ENCODE measurements around the gene CALB2.

CALB2 gene

GRCh38 chr16:71439523-71439922, 81.0 kb downstream of the CALB2 start:
- no peak overlapping the region for H3K4me3 ChIP-seq (ENCODE audit: low read length)
- H3K79me2 ChIP-seq (ENCODE audit: low read length) = no peaks in the 10 kb centered on the region
- 0 out of 2 replicates have a peak, but pooled peaks cover 14% of the 10 kb centered on the region for H3K27me3 ChIP-seq (ENCODE audit: low read depth, low read length)
- no peak overlapping the region for H3K27ac ChIP-seq (ENCODE audit: low read length)
- H3K9me3 ChIP-seq (ENCODE audit: insufficient read depth, low read length) = no peaks in the 10 kb centered on the region
- no peak overlapping the region for H3K9ac ChIP-seq (ENCODE audit: low read length)
- no peaks in the 10 kb centered on the region for H3K4me1 ChIP-seq (ENCODE audit: low read length)
- TF ChIP-seq EZH2phosphoT487 (IDR thresholded peaks at IDR 0.05; ENCODE audit: low read depth) = no peak
- TF ChIP-seq, protein P1, sequence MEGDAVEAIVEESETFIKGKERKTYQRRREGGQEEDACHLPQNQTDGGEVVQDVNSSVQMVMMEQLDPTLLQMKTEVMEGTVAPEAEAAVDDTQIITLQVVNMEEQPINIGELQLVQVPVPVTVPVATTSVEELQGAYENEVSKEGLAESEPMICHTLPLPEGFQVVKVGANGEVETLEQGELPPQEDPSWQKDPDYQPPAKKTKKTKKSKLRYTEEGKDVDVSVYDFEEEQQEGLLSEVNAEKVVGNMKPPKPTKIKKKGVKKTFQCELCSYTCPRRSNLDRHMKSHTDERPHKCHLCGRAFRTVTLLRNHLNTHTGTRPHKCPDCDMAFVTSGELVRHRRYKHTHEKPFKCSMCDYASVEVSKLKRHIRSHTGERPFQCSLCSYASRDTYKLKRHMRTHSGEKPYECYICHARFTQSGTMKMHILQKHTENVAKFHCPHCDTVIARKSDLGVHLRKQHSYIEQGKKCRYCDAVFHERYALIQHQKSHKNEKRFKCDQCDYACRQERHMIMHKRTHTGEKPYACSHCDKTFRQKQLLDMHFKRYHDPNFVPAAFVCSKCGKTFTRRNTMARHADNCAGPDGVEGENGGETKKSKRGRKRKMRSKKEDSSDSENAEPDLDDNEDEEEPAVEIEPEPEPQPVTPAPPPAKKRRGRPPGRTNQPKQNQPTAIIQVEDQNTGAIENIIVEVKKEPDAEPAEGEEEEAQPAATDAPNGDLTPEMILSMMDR (IDR thresholded peaks at IDR 0.05; ENCODE audit: low read depth, low read length) = no peak
- no peaks in the 10 kb centered on the region for H3K36me3 ChIP-seq (replicated peaks; ENCODE audit: low read depth, low read length)
- no peak overlapping the region for H3K4me2 ChIP-seq (ENCODE audit: low read length)
- no peak overlapping the region for H2AFZ ChIP-seq (ENCODE audit: low read depth, low read length)
- no peaks in the 10 kb centered on the region for H4K20me1 ChIP-seq (ENCODE audit: insufficient read depth, low read length)

All from OCI-LY3 (cell line).